Heart left ventricle (tissue), 13 donors: ENCODE results near the gene PCBP3.

Source experiments
- POLR2A ChIP-seq, 2 donors: fragments of 450-650 bp; IDR thresholded peaks; one replicate each; pipeline ENCODE4 v1.6.1; 2017; ENCODE audit warnings: antibody characterized with exemption in 2 of 2, mild to moderate bottlenecking in 2 of 2, moderate library complexity in 2 of 2
- TF ChIP-seq, protein P1 (sequence below), 12 donors: fragments of 200-600 bp; sonication (generic) in 4 of 12; IDR thresholded peaks; one replicate each; pipeline versions ENCODE4 v1.5.0 to v1.8.0; 2018 to 2022; ENCODE audit warnings: antibody characterized with exemption in 12 of 12, mild to moderate bottlenecking in 5 of 12
- donor health status: ischemic (EF 13 %, LVEDD 7.1; RV severe dilation, severe dysfunction).
- donor health status: DM: no; HTN: yes; CAD: no.
- donor health status: DM: no; HTN: no; CAD: no.
- donor health status: ischemic (EF 25% LVEDD 6.9; RV normal size, moderate dysfunction).
- donor health status: ischemic (EF 25% LVEDD 5.7; RV mildly dilated, moderate dysfunction).
- donor health status: ischemic (EF 35%, LVEDD 5.7; RV mildly dilated, moderate dysfunction).
- donor health status: nonischemic (EF 11% LVEDD 7.7; RV severe dilation, severe dysfunction).
- donor health status: DM: yes; HTN: yes; CAD: no.
- donor health status: PGD.
- donor health status: ischemic (EF 29% LVEDD 5.4; RV normal size, mild dysfunction).
- donor health status: nonischemic (EF 23%, LVEDD 6.1; RV moderate dilation, normal function).

DNA sequence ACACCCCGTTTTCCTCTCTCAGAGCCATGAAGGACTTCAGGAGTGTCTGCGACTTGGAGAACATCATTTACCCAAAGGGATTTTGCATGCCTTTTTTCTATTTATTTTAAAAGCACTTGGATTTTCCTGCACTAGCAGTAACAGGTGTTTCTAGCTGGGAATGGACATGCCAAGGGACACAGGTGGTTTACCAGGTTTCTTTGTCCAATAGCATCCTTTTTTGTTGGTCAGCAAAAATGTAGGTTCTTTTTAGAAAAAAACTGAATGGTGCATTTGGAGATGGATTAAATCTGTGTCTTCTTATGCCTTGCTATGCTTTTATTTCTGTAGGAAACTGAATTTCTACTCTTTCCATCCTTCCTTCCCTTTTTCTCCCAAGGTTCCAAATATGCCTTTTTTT is 205.3 kb downstream of the PCBP3 start:
- TF ChIP-seq, protein P1, sequence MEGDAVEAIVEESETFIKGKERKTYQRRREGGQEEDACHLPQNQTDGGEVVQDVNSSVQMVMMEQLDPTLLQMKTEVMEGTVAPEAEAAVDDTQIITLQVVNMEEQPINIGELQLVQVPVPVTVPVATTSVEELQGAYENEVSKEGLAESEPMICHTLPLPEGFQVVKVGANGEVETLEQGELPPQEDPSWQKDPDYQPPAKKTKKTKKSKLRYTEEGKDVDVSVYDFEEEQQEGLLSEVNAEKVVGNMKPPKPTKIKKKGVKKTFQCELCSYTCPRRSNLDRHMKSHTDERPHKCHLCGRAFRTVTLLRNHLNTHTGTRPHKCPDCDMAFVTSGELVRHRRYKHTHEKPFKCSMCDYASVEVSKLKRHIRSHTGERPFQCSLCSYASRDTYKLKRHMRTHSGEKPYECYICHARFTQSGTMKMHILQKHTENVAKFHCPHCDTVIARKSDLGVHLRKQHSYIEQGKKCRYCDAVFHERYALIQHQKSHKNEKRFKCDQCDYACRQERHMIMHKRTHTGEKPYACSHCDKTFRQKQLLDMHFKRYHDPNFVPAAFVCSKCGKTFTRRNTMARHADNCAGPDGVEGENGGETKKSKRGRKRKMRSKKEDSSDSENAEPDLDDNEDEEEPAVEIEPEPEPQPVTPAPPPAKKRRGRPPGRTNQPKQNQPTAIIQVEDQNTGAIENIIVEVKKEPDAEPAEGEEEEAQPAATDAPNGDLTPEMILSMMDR (IDR thresholded peaks at IDR 0.05) = no peak
- no peak for TF ChIP-seq POLR2A (IDR thresholded peaks at IDR 0.05)
